G401 (cell line): ENCODE data around the gene PRR15L. TPM values are rescaled to one million over a fixed set of nuclear protein-coding genes. Genes with fewer than 3 reads are reported as not detected.
A peak's percentile ranks its signal among the peaks of the same experiment; 100 is the strongest.
"Not testable (repeated sequence)": the region's sequence is repeated elsewhere in the genome, so short reads cannot be mapped to it uniquely, and the experiment has no call there.

Source experiments
- DNase-seq: peaks from one replicate; pipeline ENCODE4 v3.0.0-alpha.2; 2015; ENCODE audit warnings: low spot score
- in situ Hi-C: cut with HindIII; loops from 2 replicates; pipeline ENCODE4 v1.10.0; 2016; ENCODE audit warnings: low sequenced_read_pairs, mixed read lengths
- total RNA-seq: library from RNA; depleted of rRNA; stranded (reverse); fragments of >200 nt; shearing (Covaris generic); gene quantifications from 2 replicates; pipeline ENCODE4 v1.2.3, GENCODE V29; 2014; rRNA removed

PRR15L gene, protein sequence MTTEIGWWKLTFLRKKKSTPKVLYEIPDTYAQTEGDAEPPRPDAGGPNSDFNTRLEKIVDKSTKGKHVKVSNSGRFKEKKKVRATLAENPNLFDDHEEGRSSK
- total RNA-seq, result not detected in 2 replicates

DNA sequence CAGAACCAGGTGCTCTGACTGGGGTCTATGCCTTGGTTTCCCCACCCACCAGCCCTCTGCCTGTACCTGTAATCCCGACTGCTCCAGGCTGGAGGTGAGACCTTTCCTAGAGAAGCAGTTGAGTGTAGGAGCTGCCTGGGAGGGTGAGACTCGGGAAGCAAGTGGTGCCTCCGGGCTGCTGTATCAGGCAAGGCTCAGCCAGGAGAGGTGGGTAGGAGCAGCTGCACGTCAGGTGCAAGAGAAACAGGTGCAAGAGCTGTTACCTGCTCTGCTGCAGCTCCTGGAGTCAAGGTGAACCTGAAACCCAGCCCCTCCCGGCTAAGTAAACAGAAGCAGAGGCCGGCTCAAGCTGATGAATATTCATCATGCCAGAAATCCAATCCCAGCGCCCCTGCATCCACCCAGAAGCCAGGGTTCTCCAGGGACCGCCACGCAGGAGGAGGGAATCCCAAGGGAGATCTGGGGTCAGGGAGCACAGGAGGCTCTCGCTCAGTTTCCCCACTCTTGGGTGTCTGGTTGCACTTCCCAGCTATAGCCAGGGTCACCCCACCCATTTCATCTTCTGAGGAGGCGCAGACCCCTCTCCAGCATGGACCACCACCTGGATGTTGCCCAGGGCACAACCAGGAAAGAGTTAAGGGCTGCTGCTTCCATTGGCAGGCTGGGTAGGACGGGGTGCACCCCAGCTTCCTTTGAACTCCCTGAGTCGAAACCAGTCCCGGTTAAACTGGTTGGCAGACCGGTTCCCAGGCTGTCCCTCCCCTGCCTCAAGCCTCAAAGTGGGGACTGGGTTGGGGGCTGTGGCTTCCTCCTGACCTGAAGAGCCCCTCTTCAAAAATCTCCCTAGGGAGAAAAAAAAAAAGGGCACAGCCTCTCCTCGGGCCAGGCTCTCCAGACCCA, at the start of gene PRR15L:
Gene PRR15L, minus strand, starts transcription at position 293 of the 900 bp plus-strand sequence. CDS start 4,649 bp downstream, outside the sequence.
- DNase-seq, result no peak
- in situ Hi-C loops, result no loop called here

DNA sequence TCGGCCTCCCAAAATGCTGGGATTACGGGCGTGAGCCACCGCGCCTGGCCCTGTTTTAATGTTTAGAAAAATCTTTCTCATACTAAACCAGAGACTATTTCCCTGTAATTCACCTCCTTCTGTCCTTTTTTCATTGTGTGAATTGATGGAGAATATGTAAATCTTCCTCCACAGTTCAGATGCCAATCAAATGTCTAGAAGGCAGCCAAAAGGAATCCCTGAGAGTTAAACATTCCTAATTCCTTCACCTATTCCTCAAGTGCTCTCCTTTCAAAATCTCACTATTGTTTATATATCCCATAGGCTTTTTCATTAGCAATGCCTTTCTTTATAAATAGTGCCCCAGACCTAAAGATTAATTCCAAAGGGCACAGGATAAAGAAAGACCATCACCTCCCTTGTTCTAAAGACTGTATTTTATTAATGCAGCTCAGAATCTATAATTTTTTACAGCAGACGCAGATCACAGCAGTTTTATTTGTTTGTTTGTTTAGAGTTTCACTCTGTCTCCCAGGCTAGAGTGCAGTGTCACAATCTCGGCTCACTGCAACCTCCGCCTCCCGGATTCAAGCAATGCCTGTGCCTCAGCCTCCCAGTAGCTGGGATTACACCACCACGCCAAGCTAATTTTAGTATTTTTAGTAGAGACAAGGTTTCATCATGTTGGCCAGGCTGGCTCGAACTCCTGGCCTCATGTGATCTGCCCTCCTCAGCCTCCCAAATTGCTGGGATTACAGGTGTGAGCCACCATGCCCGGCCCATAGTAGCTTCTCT, 49.4 kb upstream of the PRR15L start:
- in situ Hi-C loops, result no loop called here

DNA sequence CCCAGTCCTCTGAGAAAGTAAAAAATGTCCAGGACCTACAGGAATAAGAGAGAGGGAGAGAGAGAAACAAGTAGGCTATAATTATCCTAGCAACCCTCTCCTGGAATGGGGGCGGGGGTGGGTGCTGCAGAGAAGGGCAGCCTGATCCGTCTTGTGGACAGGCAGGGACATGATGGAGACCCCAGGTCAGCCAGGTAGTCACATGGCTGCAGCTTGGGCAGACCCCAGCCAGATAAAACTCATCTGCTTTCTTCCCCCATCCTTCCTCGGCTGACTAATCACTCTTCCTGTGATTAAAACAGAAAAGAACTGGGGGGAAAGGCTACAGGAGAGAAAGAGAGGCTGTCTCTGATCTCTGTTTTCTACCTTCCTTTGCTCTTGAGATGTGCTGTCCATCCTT, 47.3 kb upstream of the PRR15L start:
- DNase-seq, result no peak
- in situ Hi-C loops, result no loop called here

More for the DNA sequence above, 49.4 kb upstream of the PRR15L start:
- DNase-seq, result no peak

DNA sequence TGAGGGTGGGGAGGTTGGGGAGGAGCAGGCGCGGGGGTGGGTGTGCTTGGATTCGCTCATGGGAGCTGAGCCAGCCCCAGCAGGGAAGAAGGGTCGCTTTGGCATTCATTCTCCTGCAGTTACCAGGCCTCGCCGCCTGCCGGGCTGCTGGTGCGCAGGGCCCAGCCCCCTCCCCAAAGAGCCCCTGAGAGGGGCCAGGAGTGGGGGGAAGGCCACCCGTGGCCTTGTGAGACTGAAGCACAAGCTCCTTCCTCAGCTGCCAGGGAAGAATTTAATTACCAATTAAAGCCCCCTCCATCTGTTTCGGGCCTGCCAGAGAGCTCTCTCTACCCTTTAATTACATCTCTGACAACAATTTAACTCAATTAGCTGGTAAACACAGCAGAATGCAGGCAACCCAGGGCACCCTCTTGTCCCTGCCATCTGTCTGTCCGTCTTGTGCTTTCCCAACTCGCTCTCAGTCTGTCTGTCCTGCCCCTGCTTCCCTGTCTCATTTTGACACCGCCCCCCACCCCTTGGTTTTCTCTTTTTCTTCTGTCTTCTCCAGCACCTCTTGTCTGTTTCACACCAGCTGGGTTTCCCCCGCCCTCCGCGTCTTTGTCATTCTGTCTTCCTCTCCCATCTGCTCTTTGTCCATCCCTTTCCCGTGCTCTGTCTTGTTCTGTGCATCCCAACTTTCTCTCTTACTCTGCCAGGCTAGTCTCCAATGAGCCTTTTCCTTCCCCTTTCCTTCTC, 45.9 kb upstream of the PRR15L start:
- in situ Hi-C loops, result no loop called here
- no peak for DNase-seq

DNA sequence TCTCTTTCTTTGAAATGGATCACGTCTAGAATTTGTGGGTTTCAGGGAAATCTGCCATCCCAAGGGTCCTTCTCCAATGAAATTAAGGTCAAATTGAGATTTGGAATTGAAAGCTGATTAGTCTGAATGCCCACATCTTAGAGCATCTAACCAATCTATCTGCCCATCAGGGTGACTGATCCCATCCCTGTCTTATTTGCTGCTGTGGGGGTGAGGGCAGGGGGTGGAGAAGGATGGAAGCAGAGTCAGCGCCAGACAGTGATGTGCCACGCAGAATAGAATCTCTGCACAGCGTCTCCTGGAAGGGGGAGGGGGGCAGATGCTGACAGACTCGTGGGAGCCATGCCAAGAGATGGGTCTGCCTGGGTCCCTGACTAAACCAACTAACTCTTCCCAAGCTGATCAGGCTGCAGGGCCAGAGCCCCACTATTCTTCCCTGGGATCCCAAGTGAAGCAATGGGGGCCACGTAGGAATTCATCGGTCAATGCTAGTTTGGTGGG, 45.3 kb upstream of the PRR15L start:
- in situ Hi-C loops, result no loop called here
- no peak for DNase-seq

GRCh38 chr17:48002266-48002915, 44.7 kb upstream of the PRR15L start:
- in situ Hi-C loops, result no loop called here
- DNase-seq, result peak; percentile 56

- DNase-seq, in situ Hi-C loops: not testable (repeated sequence)
These were observed 44.0 kb upstream of the PRR15L start for GRCh38 chr17:48001657-48002056.

DNA sequence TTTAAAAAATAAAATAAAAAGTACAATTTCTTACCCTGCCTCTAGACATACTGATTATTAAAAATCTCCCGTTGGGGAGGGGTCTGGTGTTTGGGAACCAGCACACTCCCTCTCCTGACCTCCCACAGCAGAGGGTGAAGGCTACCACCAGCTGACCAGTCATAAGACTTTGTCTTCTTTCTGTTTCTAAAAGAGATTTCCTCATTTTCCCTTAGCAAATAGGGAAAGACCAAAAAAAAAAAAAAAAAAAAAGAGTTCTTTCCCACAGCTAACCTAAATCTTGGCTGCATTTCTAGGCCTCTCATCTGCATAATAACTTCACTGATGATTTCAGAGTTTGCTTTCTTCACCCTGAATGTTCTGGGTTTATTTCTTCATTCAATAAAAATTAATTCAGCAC, 43.5 kb upstream of the PRR15L start:
- in situ Hi-C loops, result no loop called here
- no peak for DNase-seq

DNA sequence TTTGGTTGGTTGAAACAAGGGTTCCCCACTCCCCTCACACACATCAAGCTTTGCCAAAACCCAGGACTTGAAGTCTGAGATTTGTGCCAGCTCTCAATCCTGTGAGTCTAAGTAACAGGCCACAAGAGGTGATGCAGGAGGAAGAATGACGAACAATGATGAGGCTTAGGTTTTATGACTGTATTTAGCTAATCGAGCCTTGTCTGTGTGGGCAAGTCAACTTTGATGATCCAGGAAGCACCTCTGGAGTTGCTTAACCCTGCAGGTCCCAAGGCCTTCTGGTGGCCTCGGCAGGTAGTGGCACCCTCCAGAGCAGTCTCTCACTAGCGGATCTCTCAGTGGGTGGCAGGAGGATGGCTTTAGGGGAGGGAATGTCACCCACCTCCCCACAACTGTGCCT, 41.9 kb upstream of the PRR15L start:
- DNase-seq, result no peak
- in situ Hi-C loops, result no loop called here

DNA sequence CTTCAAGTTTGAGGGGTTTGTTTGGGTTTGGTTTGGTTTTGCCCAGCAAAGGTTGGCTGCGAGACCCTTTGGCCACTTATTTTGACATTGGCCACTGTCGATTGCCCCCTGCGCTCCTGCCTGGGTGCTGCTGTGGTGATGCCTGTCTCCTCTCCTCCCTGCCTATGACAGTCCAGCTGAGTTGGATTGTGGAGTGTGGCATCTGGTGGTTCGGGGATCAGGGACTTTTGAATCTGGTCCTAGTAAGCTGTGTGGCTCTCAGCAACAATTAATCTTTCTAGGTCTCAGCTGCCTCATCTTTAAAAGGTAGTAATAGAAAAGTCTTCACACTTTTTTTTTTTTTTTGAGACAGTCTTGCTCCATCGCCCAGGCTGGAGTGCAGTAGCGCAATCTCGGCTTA, 40.4 kb upstream of the PRR15L start:
- DNase-seq, result no peak
- in situ Hi-C loops, result no loop called here

DNA sequence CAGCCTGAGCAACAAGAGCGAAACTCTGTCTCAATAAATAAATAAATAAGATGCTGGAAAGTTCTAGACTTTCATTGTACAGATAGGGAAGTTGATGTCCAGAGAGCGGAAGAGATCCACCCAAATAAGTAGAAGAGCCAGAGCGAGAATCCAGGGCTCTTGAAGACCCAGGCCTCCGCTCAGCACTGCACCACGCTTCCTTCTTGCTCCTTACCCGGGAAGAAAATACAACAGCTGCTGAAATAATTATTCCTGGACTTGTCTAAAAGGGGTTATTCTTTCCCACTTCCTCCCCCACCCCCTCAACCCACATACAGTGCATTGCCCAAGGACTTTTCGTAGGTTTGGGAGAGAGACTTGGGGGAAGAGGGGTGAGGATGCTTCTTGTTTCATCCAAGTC, 39.9 kb upstream of the PRR15L start:
- no peak for DNase-seq
- in situ Hi-C loops, result no loop called here

GRCh38 chr17:47996201-47996600, 38.5 kb upstream of the PRR15L start:
- in situ Hi-C loops, result no loop called here
- no peak for DNase-seq

DNA sequence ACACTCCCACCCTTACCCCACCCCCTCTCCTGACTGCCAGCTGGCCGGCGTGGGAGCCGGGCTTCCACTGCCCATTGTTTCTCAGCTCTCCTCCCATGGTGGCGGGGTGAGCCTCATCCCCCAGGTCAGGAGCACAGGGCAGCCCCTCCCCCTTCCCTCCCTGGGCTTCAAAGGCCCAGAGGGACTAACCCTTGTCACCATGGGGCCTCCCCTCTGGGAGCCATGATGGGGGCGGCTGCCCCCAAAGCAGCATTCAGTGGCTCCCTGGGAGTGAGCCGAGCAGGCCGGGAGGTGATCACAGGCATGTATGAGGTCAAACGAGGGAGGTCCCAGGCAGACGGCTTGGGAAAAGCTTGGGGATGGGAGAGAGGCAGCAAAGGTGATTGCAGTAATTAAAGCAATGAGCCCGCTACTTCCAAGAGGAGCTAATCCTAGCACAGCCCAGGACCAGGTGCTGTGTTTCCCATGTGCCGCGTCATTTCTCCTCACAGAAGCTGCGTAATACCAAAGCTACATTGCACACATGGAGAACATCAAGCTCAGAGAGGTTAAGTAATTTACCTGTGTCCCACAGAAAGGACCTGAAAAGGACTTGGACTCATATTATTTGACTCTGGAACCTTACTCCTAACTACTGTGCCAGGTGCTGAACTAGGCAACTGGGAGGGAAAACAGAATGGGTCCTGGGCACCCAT, 37.7 kb upstream of the PRR15L start:
- peak; percentile 55 for DNase-seq
- in situ Hi-C loops, result no loop called here

DNA sequence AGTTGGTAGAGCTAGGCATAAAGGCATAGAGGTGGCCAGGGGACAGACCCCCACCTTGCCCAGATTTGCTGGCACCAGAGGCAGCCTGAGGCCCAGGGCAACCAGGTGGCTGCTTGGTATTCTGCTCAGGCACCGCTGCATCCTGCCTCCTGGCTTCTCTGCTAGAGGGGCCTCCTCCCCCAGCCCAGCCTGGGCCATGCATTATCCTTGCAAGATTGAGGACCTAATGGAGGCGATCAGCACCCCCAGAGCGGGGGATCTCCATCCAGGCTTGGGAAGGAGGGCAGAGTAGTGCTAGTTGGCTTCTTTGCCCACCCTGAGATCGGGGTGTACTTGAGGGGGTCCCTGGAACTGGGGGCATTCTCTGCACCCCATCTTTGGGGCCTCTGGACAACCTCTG, 37.0 kb upstream of the PRR15L start:
- DNase-seq, result no peak
- in situ Hi-C loops, result no loop called here

DNA sequence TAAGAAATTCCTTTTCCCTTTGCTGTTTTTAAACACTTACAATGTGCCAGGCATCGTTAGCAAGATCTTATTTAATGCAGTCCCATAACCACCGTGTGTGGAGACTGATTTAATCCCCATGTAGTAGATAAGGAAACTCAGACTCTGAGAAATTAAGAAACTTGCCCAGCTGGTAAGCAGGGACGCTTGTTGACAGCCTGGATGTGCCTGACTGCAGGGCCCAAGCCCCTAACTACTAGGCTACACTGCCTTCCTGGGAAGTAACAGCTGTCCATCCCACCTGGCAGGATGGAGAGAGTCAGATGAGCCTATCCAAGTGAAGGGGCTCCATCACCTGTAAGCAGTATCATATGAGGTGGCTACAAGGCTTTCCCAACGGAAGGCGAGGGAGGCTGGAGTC, 36.3 kb upstream of the PRR15L start:
- in situ Hi-C loops, result no loop called here
- no peak for DNase-seq

DNA sequence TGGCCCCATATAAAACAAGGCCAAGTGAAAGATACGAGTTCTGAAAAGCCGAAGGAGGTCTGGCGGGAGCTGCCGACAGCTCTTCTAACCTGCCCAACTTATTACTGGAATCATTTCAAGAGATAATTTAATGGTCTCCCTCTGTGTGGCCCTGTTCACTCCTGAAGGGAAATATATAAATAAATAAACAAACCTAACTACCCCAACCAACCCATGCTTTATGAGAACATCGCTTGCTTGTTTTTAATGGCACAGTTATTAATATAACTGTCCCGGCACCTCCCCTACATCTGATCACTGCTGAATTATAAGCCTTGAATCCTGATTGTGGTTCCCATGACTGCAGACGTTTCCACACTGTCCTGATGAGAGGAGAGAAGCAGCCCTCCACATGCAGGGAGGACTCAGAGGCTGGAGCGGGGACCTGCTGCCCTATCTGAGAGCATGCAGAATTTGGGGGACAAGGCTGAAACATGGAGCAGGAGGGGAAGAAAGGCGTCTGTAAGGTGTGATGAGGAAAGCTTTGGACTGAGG, 35.4 kb upstream of the PRR15L start:
- in situ Hi-C loops, result no loop called here
- no peak for DNase-seq

DNA sequence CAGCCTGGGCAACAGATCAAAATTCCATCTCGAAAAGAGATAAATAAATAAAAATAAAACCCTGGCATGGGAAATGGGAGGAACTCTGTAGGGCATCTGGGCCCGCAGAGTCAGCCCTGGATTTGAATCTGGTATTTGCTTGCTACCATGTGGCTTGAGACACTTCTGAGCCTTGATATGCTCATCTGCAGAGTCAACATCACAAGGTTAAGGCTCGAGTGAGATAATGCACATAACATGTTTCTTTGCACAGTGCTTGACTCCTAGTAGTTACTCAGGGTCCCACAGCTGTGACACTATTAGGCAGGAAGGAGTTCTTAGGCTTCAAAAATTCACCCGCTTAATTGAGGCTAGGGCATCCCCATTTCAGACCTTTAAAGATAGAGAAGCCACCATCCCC, 34.5 kb upstream of the PRR15L start:
- in situ Hi-C loops, result no loop called here

More for the DNA sequence above, 34.5 kb upstream of the PRR15L start:
- DNase-seq, result no peak
